ENCODE data around the gene LRFN2. TPM values are rescaled to one million over a fixed set of nuclear protein-coding genes. Genes with fewer than 3 reads are reported as not detected.

The LRFN2 gene
- total RNA-seq, 1 donor from 2014 or later = not detected

GRCh38 chr6:40419377-40419776 lies 167.8 kb downstream of the LRFN2 start:
- H3K4me3 ChIP-seq (ENCODE audit: low read depth, low read length) = no peak overlapping the region
- TF ChIP-seq CTCF (conservative IDR thresholded peaks at IDR 0.05; ENCODE audit: low read depth, low read length) = no peak
- no peak for DNase-seq (ENCODE audit: low read depth)

DNA sequence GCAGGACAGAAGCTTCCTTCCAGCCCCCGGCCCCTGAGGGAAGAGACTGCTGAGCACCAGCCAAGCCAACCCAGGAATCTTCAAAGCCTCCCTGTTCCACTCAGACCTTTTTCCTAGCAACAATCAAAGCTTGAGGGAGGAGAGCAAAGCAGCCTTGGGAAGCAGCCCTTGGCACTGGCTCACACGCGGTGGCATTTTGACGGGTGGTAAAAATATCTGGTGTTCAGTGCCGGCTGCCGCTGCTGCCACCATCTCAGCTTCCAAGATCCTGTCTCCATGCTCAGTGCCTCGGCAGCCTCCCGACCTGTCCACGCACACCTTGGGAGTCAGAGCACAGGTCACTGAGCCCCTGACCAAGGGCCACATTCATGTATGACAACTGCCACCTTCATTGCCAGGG lies 170.1 kb downstream of the LRFN2 start:
- DNase-seq (ENCODE audit: low read depth) = no peak
- no peak for TF ChIP-seq CTCF (conservative IDR thresholded peaks at IDR 0.05; ENCODE audit: low read depth, low read length)
- no peak overlapping the region for H3K4me3 ChIP-seq (ENCODE audit: low read depth, low read length)

- no peak overlapping the region for H3K4me3 ChIP-seq (ENCODE audit: low read depth, low read length)
- TF ChIP-seq CTCF (conservative IDR thresholded peaks at IDR 0.05; ENCODE audit: low read depth, low read length) = no peak
- no peak for DNase-seq (ENCODE audit: low read depth)
Observed at GRCh38 chr6:40414617-40415016, 172.5 kb downstream of the LRFN2 start.

- TF ChIP-seq CTCF (conservative IDR thresholded peaks at IDR 0.05; ENCODE audit: low read depth, low read length) = no peak
- DNase-seq (ENCODE audit: low read depth) = no peak
- H3K4me3 ChIP-seq (ENCODE audit: low read depth, low read length) = no peak overlapping the region
Observed at GRCh38 chr6:40413239-40413638, 173.9 kb downstream of the LRFN2 start.

- TF ChIP-seq CTCF (conservative IDR thresholded peaks at IDR 0.05; ENCODE audit: low read depth, low read length) = no peak
- DNase-seq (ENCODE audit: low read depth) = no peak
- H3K4me3 ChIP-seq (ENCODE audit: low read depth, low read length) = no peak overlapping the region
Observed at GRCh38 chr6:40411881-40412280, 175.3 kb downstream of the LRFN2 start.

DNA sequence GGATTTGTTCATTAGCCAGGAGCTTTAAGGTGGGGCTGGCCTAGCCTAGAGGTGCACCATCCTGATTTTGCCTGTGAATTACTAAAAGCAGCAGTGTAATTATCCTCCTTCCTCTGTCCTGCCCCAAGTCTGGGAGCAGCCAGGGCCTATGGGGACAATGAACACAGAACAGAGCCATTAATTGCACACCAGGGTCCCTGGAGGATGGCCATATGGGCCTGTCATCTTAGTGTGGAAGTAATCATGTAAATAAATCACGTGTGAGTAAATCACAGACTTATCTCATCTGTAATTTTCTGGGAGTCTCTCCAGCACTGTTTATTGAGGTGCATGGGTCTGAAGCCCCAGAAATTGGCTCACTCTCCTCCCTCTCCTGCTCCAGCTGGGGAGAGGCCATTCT lies 176.3 kb downstream of the LRFN2 start:
- TF ChIP-seq CTCF (conservative IDR thresholded peaks at IDR 0.05; ENCODE audit: low read depth, low read length) = no peak
- no peak for DNase-seq (ENCODE audit: low read depth)
- no peak overlapping the region for H3K4me3 ChIP-seq (ENCODE audit: low read depth, low read length)

GRCh38 chr6:40409716-40410397 lies 177.3 kb downstream of the LRFN2 start:
- DNase-seq (ENCODE audit: low read depth) = no peak
- TF ChIP-seq CTCF (conservative IDR thresholded peaks at IDR 0.05; ENCODE audit: low read depth, low read length) = no peak
- no peak overlapping the region for H3K4me3 ChIP-seq (ENCODE audit: low read depth, low read length)

Data from epithelial cell of proximal tubule (primary cell).